Right ventricle myocardium inferior (tissue), 1 donor: ENCODE results near the gene KLHL15. TPM values are rescaled to one million over a fixed set of nuclear protein-coding genes. Genes with fewer than 3 reads are reported as not detected.
A peak's percentile ranks its signal among the peaks of the same experiment; 100 is the strongest.

ENCODE experiments used
- ATAC-seq: fragments of 200-7000 bp; cut with Tn5 transposase; one replicate; pipeline ENCODE4 v1.9.1; 2020; ENCODE audit warnings: mild to moderate bottlenecking, moderate library complexity
- DNase-seq: peaks from one replicate; pipeline ENCODE4 v3.0.0; 2021; ENCODE audit errors: missing footprints
- intact Hi-C: fragments of 100-400 bp; cut with DNase I; formaldehyde crosslinking; loops from one replicate; pipeline ENCODE4 v1.11.0; 2022
- total RNA-seq: library from RNA; stranded (reverse); fragmentation: NEBNext Ultra II Directional; extraction: Animal tissue kit (Norgen Biotek cat#: 25700); gene quantifications from one replicate; pipeline ENCODE4 v1.2.1, GENCODE V29; 2021
- donor health status: DM: no; HTN: yes; CAD: no; lungs with severe emphysema.

Gene KLHL15
- total RNA-seq, 1 donor from 2014 or later, result 6.8 TPM

DNA sequence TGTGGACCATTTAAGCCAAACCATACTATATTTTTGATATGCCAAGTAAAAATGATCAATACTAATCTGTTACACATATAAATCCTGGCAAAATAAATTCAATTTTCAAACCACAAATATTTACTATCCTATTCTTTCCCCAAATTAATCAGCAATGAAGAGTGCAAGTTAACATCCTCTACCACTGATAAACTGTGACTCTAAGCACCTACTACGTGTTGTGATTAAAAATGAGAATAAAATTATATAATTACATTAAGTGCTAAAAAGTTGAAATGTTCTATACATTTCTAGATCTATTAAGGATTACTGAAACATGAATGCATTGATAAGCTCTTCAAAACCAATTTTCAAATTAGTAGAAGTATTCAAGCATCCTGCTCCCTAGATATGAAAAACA lies 3.4 kb downstream of the KLHL15 start:
- ATAC-seq (no peak), DNase-seq (no peak)
- intact Hi-C loops, result loop anchor here (10.0 kb wide), 1 partner anchor 239 kb away; the partner anchor contains the start of gene SAT1

DNA sequence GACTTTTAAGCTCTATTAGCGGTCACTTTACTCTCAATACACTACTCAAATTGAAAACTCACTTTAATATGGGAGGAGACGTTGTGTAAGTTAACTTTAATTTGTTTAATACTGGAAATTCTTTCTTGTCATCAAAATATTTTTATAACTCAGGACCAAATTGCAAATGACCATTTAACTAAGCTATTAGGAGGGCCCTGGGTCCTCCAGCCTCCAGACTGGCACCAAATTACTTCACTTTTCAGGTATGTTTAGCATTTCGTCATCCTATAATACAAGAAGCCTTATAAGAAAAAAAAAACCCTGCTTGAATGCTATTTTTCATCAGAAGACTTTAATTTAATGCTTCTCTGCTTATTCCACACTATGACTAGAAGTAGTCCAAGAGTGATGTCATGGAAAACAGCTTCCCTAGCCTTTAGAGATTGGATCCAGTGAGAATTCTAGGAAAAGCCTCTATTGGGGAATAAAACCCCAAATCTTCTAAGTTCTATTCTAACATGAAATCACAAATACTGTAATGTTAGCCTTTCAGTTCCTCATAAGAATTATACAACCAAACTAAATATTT lies 6.6 kb downstream of the KLHL15 start:
- no peak for DNase-seq
- no peak for ATAC-seq
- intact Hi-C loops, result loop anchor here (10.0 kb wide), 1 partner anchor 236 kb away; the partner anchor contains the start of gene SAT1

DNA sequence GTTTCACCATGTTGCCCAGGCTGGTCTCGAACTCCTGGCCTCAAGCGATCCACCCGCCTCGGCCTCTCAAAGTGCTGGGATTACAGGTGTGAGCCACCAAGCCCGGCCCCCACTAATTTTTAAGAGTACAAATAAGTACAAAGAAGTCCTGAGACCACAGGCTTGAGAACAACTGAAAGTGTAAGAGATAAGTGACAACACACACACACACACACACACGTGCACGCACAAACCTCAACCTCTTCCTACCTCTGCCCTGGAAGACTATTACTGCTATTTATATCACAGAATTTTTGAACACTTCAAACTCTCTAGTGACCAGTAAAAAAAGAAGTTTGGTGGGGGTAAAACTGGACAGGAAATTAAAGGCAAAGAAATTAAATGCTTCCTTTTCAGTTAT lies 7.5 kb downstream of the KLHL15 start:
- intact Hi-C loops, result no loop called here
- DNase-seq (no peak), ATAC-seq (no peak)

DNA sequence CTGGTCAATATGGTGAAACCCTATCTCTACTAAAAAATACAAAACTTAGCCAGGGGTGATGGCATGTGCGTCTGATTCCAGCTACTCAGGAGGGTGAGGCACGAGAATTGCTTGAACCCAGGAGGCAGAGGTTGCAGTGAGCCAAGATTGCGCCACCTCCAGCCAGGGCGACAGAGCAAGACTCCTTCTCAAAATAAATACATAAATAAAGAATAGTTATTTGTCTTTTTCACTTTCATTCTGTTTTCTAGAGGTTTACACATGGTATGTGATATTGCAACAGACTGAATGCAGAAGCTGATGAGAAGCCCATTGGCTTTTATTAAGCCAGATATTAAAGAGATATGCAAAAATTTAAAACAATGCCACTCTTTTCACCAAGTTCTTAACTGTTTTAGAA lies 8.2 kb downstream of the KLHL15 start:
- intact Hi-C loops, result no loop called here
- ATAC-seq, result no peak
- no peak for DNase-seq

DNA sequence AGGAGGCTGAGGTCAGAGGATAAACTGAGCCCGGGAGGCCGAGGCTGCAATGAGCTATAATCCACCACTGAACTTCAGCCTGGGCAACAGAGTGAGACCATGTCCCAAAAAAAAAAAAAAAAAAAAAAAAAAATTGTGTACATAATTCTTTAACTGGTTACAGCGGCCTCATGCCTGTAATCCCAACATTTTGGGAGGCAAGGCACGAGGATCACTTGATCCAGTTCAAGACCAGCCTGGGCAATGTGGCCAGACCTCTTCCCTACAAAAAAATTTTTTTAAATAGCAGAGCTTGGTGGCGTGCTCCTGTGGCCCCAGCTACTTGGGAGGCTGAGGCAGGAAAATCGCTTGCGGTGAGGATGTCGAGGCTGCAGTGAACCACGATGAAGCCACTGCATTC lies 9.3 kb downstream of the KLHL15 start:
- DNase-seq (no peak), ATAC-seq (no peak)
- intact Hi-C loops, result no loop called here

DNA sequence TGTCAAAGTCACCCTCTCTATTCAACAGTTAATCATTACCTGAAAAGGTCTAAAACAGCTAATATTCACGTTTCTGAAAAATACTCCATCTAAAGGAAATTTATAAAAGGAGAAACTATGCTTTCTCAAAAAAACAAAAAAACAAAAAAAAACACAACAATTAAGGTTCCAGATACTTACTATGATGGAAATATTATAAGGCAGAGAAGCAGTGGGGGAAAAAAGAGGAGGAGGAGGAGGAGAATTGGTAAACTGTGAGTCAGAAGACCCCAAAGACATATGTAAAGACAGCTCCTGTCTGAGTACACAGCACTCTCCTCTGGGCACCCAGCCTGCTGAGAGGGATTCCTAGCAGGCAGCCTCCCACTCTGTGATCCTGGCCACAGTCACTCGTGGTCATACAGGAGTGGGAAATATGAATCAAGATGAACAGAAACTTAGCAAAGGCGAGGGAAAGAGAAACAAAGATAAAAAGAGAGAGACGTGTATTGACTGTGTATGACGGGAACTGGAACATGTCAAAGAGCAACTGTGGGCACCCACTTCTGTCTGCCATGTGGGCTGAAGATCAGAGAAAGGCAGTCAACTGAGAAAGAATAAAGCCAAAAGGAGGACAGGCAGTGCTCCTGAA lies 12.5 kb downstream of the KLHL15 start:
- peak; percentile 46 for ATAC-seq
- no peak for DNase-seq
- intact Hi-C loops, result no loop called here

DNA sequence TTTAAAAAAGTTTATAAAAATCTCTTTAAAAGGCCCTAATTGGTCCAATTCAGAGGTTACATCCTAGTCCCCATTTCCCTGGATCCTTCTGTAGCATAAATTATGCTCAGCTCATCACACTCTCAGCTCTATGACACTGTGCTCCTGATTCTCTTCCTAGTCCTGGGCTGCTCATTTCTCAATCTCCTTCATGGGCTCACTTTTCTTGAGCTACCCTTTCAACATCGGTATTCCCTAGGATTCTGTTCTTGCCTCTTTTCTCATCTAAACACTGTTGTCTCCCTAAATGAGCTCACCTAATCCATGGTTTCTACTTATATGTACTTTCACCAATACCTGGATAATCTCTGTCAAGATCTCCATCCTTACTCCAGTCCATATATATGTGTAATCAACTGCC lies 14.7 kb downstream of the KLHL15 start:
- intact Hi-C loops, result no loop called here
- ATAC-seq, result no peak

DNA sequence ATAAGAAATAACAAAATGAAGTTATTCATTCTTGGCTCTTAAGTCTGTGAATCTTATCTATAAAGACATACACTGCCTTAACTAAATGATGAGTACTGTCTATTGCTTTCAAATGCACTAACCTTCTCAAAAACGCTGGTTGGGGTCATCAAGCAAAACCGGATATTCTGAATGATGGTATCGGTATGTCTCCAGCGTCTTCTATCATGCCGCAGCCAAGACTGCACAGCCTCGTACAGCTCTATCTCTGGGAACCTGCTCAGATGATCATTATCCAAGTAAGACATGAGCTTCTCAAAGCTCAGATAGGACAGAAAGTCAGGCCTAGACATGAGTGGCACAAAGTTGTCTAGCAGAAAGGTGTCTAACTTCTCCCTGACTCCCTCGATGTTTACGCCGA lies 21.1 kb downstream of the KLHL15 start:
- ATAC-seq (no peak), DNase-seq (no peak)
- intact Hi-C loops, result no loop called here

More for the DNA sequence above, 14.7 kb downstream of the KLHL15 start:
- DNase-seq, result no peak

DNA sequence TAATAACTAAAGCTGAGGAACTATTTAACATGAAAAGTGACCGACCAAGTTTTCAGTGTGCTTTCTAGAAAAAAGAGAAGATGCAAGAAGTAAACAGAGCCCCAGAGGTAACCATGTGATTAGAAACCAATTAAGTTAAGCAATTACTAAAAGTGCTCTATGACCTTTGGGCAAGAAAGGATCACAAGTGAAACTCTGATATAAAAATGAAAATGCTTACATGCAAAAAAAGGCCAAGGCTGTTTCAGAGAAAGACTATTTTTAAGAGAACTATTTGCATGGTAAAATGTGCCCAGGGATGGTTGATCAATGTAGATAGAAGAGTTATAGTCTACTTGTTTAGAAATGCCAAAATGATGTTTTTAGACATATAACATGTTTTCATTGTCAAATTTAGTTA lies 22.0 kb downstream of the KLHL15 start:
- DNase-seq, result no peak
- no peak for ATAC-seq

DNA sequence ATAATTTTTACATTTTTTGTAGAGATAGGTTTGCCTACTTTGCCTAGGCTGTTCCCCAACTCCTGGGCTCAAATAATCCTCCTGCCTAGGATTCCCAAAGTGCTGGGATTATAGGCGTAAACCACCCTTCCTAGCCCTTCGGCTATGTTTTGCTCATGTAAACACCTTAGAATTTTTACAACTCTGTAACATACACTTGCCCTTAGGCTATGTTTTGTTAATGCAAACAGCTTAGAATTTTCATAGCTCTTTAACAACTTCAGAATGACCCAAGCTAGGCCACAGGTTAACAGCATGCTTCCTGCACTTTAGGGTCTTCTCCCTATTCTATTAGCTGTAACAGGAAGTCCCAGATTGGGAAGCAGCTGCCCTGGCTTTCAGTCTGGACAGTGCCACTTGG lies 24.2 kb downstream of the KLHL15 start:
- ATAC-seq (no peak), DNase-seq (no peak)
- intact Hi-C loops, result no loop called here

More for the DNA sequence above, 22.0 kb downstream of the KLHL15 start:
- intact Hi-C loops, result no loop called here

DNA sequence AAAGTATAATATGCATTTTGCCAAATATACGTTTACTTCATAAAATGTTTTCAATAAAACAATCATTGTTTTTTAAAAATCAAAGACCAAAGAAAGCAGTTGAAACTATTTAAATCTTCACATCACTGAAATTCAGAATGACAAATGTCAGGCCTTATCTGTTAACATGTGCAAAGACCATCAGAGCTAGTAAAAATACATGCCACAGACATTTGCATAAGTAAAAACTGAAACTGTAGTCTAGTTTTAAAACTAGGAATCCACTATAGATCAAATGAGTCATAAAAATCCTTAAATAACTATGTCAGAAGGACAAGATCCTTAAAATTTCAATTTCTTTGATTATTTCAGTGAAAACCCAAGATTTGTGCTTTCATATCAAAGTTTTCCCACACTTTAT lies 24.8 kb downstream of the KLHL15 start:
- intact Hi-C loops, result no loop called here
- no peak for ATAC-seq
- DNase-seq, result no peak

DNA sequence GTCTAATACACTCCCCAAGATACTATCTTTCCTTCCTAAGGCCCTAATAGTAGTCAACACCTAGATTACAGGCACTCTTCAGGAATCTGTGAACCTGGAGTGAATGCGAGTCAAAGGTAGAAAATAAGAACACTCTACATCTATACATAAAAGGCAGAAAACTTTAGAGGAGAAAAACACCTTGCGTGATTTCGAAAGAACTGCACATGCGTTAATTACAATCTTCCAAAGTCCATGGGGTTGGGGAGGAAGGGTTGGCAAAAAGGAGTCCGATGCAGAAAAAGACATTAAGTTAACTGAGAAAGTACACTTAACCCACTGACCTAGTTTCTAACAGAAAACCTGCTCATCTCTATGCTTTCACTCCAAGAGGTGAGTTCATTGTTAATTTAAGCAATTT lies 27.3 kb downstream of the KLHL15 start:
- ATAC-seq (no peak), DNase-seq (no peak)
- intact Hi-C loops, result no loop called here

DNA sequence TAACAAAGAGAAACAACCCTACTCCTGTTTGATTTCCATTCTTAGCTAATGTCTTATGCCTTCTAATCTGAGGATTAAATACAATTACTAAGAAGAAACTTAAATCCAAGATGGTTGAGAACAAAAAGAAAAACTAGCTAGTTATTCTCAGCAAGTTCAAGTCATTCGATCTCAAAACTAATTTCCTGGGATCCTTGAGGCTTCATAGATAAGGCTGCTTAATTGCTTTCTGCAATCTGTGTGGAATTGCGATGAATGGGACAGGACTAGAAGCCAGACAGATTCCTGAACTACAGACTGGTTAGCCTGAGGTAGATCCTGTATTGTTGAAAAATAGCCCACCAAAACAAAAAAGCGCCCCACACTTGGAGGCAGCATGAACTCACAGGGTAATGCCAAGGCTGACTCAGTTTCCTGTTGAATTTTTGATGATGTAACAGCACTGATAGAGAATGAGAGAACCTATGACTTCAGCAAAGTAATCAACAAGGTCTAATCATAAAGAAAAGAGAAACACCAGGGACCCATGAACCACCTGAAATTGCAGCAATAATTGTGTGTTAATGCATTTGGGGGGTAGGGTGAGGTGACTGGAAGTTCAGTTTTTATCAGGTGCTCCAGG lies 33.9 kb downstream of the KLHL15 start:
- ATAC-seq (no peak), DNase-seq (no peak)
- intact Hi-C loops, result no loop called here

DNA sequence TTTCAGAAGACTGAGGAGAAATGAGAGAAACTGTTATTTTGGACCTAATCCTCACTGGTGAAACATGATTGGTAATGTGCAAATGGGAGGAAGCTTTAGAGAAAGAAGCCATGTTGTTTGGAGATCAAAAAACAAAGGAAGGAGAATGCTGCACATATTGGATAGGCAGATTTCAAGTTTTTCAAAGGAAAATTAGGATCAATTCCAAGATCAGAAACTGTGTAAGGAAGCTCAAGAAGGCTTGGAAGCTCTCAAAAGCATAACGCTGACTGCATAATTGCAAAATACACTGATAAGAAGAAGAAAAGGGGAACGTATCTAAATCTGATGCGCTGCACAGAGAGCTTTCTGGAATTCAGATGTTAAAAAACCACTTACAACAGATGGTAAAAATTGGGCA lies 34.6 kb downstream of the KLHL15 start:
- intact Hi-C loops, result no loop called here
- ATAC-seq, result no peak
- no peak for DNase-seq

DNA sequence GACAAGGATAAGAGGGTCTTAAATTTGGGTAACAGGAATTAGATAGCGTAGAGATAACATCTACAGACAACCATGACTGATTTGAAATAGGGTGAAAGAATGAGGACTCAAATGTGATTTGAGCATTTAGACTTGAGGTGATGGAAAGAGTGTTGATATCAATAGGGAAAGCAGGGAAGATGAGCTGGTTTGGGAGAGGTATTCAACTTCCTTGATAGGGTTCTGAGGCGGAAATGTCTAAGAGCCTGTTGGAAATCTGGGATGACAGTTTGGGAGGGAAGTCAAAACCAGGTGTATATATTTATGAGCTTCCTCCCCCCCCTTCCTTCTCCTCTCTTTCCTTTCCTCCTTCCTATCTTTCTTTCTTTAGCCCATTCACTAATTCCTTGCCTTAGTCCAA lies 36.5 kb downstream of the KLHL15 start:
- no peak for DNase-seq
- intact Hi-C loops, result no loop called here
- no peak for ATAC-seq

DNA sequence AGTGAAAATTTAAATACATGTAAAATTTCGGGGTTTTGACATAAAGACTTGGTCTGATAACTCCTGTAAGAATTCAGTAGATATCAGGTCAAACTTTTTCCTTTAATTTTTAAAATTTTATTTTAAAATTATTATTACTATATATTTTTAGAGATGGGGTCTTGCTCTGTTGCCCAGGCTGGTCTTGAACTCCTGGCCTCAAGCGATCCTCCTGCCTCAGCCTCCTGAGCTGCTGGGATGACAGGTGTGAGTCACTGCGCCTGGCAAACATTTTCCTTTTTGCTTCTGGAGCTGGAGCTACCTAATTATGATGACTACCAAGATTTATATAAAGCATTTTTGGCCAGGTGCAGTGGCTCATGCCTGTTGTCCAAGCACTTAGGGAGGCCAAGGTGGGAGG lies 37.3 kb downstream of the KLHL15 start:
- ATAC-seq (no peak), DNase-seq (no peak)
- intact Hi-C loops, result no loop called here

DNA sequence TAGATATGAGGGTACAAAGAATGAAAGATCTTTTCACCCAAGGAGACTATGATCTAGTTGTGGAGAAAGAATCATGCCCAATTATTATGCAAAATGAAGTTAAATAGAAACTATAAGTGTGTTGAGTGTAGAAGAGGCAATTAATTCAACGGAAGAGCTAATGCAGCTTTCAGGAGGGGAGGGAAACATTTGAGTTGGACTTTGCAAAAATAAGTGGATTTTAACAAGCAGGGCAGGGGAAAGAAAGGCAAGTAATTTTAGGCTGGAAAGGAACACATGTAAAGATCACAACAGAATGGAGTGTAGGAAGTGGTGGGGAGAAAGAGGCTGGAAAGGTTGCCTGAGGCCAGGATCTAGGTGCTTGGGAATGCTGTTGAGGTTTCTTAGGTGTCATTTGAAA lies 44.1 kb downstream of the KLHL15 start:
- intact Hi-C loops, result no loop called here
- DNase-seq (no peak), ATAC-seq (no peak)

DNA sequence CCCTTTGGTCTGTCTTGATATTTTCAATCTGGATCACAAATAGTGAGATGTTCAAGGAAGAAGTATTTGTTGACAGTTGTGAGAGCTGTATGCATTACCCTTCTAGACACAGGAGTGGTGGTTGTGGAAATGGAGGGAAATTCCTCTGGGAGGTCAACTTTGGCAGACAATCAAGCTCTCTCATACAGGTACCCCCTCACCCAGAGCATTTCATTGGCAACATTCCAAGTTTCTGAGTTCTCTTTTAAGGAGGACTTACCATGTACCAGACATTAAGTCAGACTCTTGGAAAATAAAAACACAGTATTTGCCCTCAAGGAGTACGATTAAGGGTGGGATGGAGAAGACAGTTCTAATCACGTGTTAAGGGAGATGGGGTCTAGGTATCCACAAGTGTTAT lies 45.3 kb downstream of the KLHL15 start:
- DNase-seq, result no peak
- intact Hi-C loops, result no loop called here
- ATAC-seq, result no peak

DNA sequence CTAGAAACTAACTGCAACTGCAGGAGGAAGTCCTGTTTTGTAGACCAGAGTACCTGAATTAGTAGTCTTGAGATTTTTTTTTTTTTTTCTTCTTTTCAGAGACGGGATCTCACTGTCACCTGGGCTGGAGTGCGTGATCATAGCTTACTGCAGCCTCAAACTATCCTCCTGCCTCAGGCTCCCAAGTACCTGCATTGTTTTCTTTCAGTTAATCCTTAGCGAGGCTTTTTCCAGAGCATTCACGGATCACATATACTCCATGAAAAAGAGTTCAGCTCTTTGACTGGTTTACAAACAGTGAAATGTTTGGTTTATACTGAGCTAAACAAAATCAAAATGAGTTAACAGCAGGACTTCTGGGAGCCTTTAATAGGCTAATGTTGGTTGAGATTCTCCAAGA lies 45.8 kb downstream of the KLHL15 start:
- no peak for ATAC-seq
- intact Hi-C loops, result no loop called here
- DNase-seq, result no peak

DNA sequence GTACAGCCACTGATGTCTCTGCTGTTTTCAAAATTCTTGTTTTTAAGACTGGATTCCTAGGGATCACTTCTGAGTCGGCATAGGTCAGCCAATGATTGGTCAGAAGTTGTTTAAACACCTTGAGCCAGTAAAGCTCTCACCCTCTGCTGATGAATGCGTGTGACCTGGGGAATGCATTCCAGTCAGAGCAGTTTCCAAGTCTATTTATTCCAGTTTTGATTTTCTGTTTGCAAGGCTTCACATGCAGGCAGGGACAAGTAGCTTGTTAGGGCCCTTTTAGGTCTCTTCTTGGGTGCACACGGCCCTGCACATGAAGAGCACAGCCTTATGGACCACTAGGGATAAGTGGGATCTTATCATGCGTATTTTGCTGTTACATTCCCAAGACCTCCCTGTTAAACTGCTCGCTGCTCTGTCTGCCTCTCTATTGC lies 47.0 kb downstream of the KLHL15 start:
- no peak for ATAC-seq

DNA sequence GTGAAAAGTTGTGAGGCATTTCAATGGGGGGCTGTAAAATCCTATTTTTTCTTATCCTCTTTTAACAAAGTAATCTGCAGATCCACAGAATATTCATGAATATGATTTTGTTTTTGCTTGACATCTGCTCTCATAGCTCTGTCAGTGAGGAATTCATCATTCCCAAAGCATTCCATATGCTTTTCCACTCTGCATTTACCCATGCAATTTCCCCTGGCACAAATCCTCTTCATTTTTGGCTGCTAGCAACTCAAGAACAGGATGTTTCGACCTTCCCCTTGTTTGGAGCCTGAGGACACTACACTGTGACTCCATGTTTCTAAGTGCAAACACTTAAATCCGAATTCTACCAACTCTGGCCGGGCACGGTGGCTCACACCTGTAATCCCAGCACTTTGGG lies 48.5 kb downstream of the KLHL15 start:
- no peak for ATAC-seq

More for the DNA sequence above, 47.0 kb downstream of the KLHL15 start:
- intact Hi-C loops, result no loop called here
- no peak for DNase-seq

More for the DNA sequence above, 48.5 kb downstream of the KLHL15 start:
- intact Hi-C loops, result no loop called here
- no peak for DNase-seq
